GM10266 (cell line): Measurements from ENCODE around the gene C10orf53.

ENCODE experiments used
- DNase-seq: peaks from one replicate; pipeline ENCODE4 v3.0.0; 2012; ENCODE audit errors: extremely low spot score
- TF ChIP-seq, protein P1 (sequence below): IDR thresholded peaks from 2 replicates; pipeline ENCODE4 v1.5.1; 2012; ENCODE audit warnings: mild to moderate bottlenecking, low read depth; ENCODE audit not compliant: control insufficient read depth, insufficient read depth; ENCODE audit errors: missing control alignments

The C10orf53 gene

DNA sequence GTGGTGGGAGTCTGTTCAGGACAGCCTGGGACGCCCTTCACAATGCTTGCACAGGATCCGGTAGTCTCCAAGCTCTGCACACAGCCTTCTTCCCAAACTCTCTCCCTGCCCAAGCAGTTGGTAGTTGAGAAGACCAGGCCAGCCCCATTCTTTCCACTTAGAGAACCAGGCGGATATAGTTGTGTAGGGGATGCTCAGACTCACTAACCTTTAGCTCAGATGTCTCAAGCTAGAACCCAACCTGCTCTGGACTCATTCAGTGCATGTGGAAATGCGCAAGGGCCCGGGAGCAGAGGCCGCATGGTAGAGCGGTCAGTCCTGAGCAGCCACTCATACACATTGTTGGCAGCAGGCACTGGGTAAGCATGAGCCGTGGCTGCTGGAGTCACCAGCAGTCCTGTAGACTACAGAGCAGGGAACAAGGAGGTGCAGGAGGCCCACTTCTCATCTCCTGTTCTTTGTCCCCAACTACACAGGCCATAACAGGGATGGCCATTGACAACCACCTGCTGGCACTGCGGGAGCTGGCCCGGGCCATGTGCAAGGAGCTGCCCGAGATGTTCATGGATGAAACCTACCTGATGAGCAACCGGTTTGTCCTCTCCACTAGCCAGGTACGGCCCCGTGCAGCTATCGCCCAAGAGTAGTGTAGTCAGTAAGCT is 17.2 kb upstream of the C10orf53 start:
- TF ChIP-seq, protein P1, sequence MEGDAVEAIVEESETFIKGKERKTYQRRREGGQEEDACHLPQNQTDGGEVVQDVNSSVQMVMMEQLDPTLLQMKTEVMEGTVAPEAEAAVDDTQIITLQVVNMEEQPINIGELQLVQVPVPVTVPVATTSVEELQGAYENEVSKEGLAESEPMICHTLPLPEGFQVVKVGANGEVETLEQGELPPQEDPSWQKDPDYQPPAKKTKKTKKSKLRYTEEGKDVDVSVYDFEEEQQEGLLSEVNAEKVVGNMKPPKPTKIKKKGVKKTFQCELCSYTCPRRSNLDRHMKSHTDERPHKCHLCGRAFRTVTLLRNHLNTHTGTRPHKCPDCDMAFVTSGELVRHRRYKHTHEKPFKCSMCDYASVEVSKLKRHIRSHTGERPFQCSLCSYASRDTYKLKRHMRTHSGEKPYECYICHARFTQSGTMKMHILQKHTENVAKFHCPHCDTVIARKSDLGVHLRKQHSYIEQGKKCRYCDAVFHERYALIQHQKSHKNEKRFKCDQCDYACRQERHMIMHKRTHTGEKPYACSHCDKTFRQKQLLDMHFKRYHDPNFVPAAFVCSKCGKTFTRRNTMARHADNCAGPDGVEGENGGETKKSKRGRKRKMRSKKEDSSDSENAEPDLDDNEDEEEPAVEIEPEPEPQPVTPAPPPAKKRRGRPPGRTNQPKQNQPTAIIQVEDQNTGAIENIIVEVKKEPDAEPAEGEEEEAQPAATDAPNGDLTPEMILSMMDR: no peak
- DNase-seq: no peak

DNA sequence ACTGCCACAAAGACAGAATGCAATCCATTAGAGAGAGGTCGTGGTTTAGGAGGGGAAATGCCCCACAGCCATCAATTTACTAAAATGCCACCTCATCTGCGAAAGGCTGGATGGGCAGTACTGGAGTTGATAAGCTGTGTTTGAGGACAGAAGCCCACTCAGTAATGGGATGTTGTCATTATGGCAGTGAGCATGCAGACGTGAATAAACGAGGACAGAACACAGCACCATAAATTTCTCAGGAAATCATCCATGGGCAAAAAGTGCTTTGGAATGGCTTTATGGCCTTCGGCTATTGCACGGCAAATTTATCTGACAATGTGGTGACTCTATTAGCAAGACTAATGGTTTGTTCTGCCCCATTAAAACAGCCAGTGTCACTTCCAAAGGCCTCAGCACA is 15.9 kb upstream of the C10orf53 start:
- TF ChIP-seq, protein P1: no peak
- DNase-seq: no peak

DNA sequence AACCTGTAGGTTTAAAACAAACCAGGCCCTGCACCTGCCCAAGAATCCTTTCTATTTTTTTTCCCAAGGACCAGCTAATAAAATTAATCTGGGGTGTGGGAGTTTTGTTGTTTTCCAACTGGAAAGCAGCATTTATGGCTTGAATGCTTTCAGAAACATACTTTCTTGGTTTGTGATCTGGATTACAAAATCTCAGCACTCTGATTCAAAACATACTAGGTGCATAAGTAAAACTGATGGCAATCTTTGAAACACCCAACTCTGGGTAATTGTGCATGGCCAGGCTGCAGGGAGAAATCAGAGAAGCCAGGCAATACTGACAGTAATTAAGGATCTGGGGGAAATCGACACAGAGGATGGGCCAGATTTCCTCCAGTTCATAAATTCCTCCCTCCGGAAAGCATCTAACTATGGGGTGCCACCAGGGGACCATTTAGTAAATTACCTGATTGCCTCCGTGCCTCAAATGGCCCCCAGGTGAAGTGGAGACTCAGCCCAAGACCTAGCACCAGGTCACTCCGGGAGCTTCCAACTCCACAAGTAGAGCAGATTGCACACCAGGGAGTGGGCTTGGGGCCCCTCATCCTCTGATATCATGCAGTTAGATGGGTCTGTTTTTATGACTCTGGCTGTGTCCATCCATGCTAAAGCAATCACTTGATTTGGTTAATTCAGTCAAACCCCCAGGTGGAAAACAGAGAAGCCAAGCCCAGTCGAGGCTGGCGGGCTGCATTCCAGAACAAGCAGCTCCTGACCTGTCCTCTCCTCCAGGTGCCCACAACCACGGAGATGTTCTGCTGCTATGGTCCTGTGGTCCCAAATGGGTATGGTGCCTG is 15.2 kb upstream of the C10orf53 start:
- DNase-seq: no peak
- TF ChIP-seq, protein P1: no peak

DNA sequence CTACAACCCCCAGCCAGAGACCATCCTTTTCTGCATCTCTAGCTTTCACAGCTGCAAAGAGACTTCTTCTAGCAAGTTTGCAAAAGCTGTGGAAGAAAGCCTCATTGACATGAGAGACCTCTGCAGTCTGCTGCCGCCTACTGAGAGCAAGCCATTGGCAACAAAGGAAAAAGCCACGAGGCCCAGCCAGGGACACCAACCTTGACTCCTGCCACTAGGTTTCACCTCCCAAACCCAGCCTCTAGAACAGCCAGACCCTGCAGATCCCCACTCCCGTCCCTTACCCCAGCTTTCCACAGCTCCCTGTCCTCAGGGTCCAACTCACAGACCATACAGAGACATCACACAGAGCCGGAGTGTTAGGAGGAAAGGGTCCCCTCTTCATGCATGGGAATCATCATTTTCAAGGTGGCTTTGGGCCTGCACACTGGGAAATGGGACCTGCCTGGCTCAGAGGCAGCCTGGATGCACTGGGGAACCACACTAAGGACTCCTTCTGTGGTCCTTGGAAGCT is 14.6 kb upstream of the C10orf53 start:
- no peak for DNase-seq
- TF ChIP-seq, protein P1: no peak

DNA sequence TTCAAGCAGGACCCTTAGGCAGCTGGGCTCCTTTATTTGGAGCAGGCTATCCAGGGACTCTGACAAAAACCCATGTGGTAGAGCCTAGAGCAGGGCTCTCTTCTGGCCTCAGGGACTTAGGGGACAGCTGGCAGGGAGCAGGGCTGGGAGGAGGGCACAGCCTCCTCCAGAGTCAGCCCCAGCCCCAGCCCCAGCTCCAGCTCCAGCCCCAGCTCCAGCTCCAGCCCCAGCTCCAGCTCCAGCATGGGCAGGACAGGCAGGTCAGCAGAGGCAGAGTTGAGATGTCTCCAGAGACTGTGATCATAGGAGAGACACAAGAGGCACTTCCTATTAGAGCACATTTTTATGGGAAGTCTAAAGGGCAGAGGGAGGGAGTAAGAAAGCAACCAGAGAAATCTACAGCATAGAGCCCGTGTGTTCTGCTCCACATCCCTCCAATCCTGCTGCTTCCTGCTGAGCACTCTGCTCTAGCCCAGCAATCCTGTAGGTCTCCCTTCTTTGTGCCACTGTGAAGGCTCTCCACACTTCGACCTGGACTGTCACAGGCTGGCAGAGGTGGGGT is 13.3 kb upstream of the C10orf53 start:
- no peak for DNase-seq
- TF ChIP-seq, protein P1: no peak

DNA sequence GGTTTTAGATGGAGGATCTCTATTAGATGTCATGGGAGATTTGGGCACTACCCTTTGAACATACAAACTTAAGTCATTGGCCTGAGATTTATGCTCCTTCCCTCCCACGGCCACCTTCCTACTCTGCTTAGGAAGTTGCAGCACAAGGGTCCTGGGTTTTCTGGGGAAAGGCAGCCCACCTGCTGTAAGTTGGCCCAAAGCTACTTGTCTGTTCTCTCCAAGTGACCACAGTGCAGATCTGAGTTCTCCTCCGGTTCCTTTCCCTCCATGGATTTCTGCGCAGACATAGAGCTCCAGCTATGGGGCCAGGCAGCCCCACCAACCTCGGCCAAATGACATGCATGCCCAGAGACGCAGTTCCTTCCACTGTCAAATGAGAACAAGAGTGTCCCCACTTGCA is 12.8 kb upstream of the C10orf53 start:
- TF ChIP-seq, protein P1: no peak
- no peak for DNase-seq
